Stimulated activated CD8-positive, alpha-beta memory T cell treated with anti-CD3 and anti-CD28 coated beads, Interleukin-12 subunit alpha, Interleukin-12 subunit beta, amount 100 ng/mL, for 24 hours (primary cell): ENCODE data around the gene PRKAG1.
A peak's percentile ranks its signal among the peaks of the same experiment; 100 is the strongest.

Experiments used
- DNase-seq: peaks from one replicate; pipeline ENCODE4 v3.0.0-alpha.2; 2020; ENCODE audit errors: extremely low read depth

PRKAG1 gene

GRCh38 chr12:48966177-48966895 is 52.2 kb downstream of the PRKAG1 start:
- no peak for DNase-seq

- DNase-seq = no peak
Measured at GRCh38 chr12:48965298-48965838, 53.2 kb downstream of the PRKAG1 start.

- DNase-seq = no peak
Measured at GRCh38 chr12:48961801-48962200, 56.8 kb downstream of the PRKAG1 start.

GRCh38 chr12:48961331-48961730 is 57.2 kb downstream of the PRKAG1 start:
- no peak for DNase-seq

GRCh38 chr12:48960834-48961233 is 57.7 kb downstream of the PRKAG1 start:
- DNase-seq = no peak

- DNase-seq = no peak
Measured at GRCh38 chr12:48958049-48958388, 60.6 kb downstream of the PRKAG1 start.

GRCh38 chr12:48957141-48958048 is 61.2 kb downstream of the PRKAG1 start, which contains the start of gene ARF3:
ARF3 (minus strand) TSS chr12:48957487; CDS start chr12:48941095, 16,392 bp downstream.
- peak; percentile 75 for DNase-seq

- DNase-seq = no peak
Measured at GRCh38 chr12:48956279-48957140, 62.1 kb downstream of the PRKAG1 start.

GRCh38 chr12:48954841-48955501 is 63.6 kb downstream of the PRKAG1 start:
- no peak for DNase-seq

- no peak for DNase-seq
Measured at GRCh38 chr12:48954061-48954460, 64.5 kb downstream of the PRKAG1 start.

GRCh38 chr12:48952691-48953090 is 65.9 kb downstream of the PRKAG1 start:
- no peak for DNase-seq
